Upper lobe of left lung (tissue), 6 donors: ENCODE results near the gene UBASH3B. TPM values are rescaled to one million over a fixed set of nuclear protein-coding genes. Genes with fewer than 3 reads are reported as not detected.

Experiments used
- ATAC-seq, 2 donors: fragments of 200-7000 bp; cut with Tn5 transposase; one replicate each; pipeline ENCODE4 v1.9.1; 2022; ENCODE audit warnings: mild to moderate bottlenecking in 2 of 2, moderate library complexity in 2 of 2; ENCODE audit not compliant: low FRiP score in 2 of 2
- DNase-seq, 2 donors: peaks; one replicate each; pipeline ENCODE4 v3.0.0-alpha.2; 2019 to 2020
- H3K27ac ChIP-seq, 4 donors: fragments of 200-600 bp; sonication (generic); one replicate each; pipeline ENCODE4 v1.5.1; 2016 to 2019
- H3K27me3 ChIP-seq, 4 donors: fragments of 200-600 bp; sonication (generic); one replicate each; pipeline ENCODE4 v1.5.1; 2017 to 2019
- H3K36me3 ChIP-seq, 4 donors: fragments of 200-600 bp; sonication (generic); one replicate each; pipeline ENCODE4 v1.5.1; 2016 to 2019
- H3K4me1 ChIP-seq, 4 donors: fragments of 200-600 bp; sonication (generic); one replicate each; pipeline ENCODE4 v1.5.1; 2018 to 2019
- H3K4me3 ChIP-seq, 4 donors: fragments of 200-600 bp; sonication (generic); one replicate each; pipeline ENCODE4 v1.5.1; 2017 to 2019; ENCODE audit warnings: mild to moderate bottlenecking in 2 of 4, moderate library complexity in 1 of 4
- H3K9me3 ChIP-seq, 4 donors: fragments of 200-600 bp; sonication (generic); one replicate each; pipeline ENCODE4 v1.5.1; 2018 to 2019
- EP300 ChIP-seq, 4 donors: sonication (generic); formaldehyde crosslinking; IDR thresholded peaks; one replicate each; pipeline ENCODE4 v1.5.1; 2017; ENCODE audit warnings: antibody characterized with exemption in 4 of 4, control low read depth in 2 of 4
- POLR2A ChIP-seq, 4 donors: fragments of 450-650 bp; IDR thresholded peaks; one replicate each; pipeline ENCODE4 v1.5.1; 2016 to 2017; ENCODE audit warnings: antibody characterized with exemption in 4 of 4, mild to moderate bottlenecking in 2 of 4
- POLR2AphosphoS5 ChIP-seq, 2 donors: sonication (generic); formaldehyde crosslinking; IDR thresholded peaks; one replicate each; pipeline ENCODE4 v1.5.1; 2017; ENCODE audit warnings: antibody characterized with exemption in 2 of 2
- WGBS, 2 donors: methylation state at CpG; one replicate each; pipeline ENCODE4 v1.1.5; 2017 to 2018; 5-methylcytosine and 5-hydroxymethylcytosine counted together
- total RNA-seq, 6 donors: library from RNA; depleted of rRNA in 4 of 6; stranded (reverse); fragments of >200 nt in 4 of 6; gene quantifications; one replicate each; pipeline versions ENCODE4 v1.1.0 to v1.2.1, GENCODE V29; 2016 to 2021
- TF ChIP-seq, protein P1 (sequence below), 6 experiments: fragments of 450-650 bp in 4 of 6; fragments of 200-600 bp in 2 of 6; sonication (generic) in 2 of 6; IDR thresholded peaks; one replicate each; pipeline ENCODE4 v1.5.1; 2016 to 2019; ENCODE audit warnings: antibody characterized with exemption in 6 of 6
- donor health status: DM: no; HTN: no; CAD: no; lungs with moderate emphysema.
- donor health status: DM: no; HTN: yes; CAD: no; lungs with severe emphysema.

The UBASH3B gene
- total RNA-seq, 6 donors from 2014 or later: 24.0 to 54.2 (median 40.4) TPM

DNA sequence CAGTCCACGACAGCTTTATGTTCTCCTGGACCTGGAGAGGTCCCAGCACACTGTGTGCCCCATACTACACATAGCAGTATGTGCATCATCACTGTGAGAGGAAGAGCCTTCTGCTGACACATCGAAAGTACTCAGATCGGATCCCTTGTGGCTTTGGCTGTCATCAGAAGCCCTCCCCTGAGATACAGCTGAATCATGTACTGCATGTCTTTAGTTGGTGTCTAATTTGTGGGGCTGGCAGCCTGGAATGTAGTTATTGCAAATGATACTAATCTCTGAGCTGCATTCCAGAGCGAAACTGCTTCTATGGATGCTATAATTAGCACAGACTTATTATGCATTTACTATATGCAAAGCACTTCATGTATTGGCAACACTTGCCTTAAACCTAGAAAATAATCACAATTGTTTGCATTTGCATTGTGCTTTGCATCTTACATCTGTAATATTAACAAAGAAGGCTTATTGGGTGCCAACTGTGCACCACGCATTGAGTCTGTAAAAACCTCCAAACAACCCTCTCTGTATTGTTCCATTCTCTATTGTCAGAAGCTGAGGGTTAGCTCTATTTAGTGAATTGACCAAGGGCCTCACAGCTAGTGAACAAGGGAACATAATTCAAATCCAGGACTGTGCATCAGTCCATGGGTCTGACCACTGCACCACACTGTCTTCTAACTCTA is 93.6 kb downstream of the UBASH3B start:
- 49 to 58% methylated on average over 4 to 5 of the region's 5 CpGs for WGBS, 2 donors
- H3K4me1 ChIP-seq: peaks cover 0 to 22% (median 10%) of the 10 kb centered on the region in 4 donors
- peak overlapping the region in 2 of 4 donors; percentile 47 to 66 for H3K27ac ChIP-seq
- DNase-seq (peak in 1 of 2 donors; percentile 70), ATAC-seq (peak; percentile 76 to 88)
- H3K9me3 ChIP-seq: no peaks in the 10 kb centered on the region
- TF ChIP-seq EP300 (IDR thresholded peaks at IDR 0.05): peak in 2 of 4 donors; percentile 72 to 87
- TF ChIP-seq, protein P1, sequence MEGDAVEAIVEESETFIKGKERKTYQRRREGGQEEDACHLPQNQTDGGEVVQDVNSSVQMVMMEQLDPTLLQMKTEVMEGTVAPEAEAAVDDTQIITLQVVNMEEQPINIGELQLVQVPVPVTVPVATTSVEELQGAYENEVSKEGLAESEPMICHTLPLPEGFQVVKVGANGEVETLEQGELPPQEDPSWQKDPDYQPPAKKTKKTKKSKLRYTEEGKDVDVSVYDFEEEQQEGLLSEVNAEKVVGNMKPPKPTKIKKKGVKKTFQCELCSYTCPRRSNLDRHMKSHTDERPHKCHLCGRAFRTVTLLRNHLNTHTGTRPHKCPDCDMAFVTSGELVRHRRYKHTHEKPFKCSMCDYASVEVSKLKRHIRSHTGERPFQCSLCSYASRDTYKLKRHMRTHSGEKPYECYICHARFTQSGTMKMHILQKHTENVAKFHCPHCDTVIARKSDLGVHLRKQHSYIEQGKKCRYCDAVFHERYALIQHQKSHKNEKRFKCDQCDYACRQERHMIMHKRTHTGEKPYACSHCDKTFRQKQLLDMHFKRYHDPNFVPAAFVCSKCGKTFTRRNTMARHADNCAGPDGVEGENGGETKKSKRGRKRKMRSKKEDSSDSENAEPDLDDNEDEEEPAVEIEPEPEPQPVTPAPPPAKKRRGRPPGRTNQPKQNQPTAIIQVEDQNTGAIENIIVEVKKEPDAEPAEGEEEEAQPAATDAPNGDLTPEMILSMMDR (IDR thresholded peaks at IDR 0.05): no peak
- TF ChIP-seq POLR2A (IDR thresholded peaks at IDR 0.05): peak in 1 of 4 donors; percentile 59
- peak; percentile 46 to 69 for TF ChIP-seq POLR2AphosphoS5 (IDR thresholded peaks at IDR 0.05)
- H3K27me3 ChIP-seq: no peaks in the 10 kb centered on the region
- H3K36me3 ChIP-seq: no peaks in the 10 kb centered on the region
- no peak overlapping the region for H3K4me3 ChIP-seq

- ATAC-seq (no peak), DNase-seq (no peak)
- TF ChIP-seq EP300 (IDR thresholded peaks at IDR 0.05): no peak
- TF ChIP-seq POLR2A (IDR thresholded peaks at IDR 0.05): no peak
- TF ChIP-seq POLR2AphosphoS5 (IDR thresholded peaks at IDR 0.05): no peak
- TF ChIP-seq, protein P1 (IDR thresholded peaks at IDR 0.05): no peak
- WGBS, 2 donors: 84 to 89% methylated on average over 5 of the region's 5 CpGs
- no peaks in the 10 kb centered on the region for H3K36me3 ChIP-seq
- peak overlapping the region in 1 of 4 donors; percentile 66 for H3K27ac ChIP-seq
- H3K4me3 ChIP-seq: no peak overlapping the region
- no peaks in the 10 kb centered on the region for H3K27me3 ChIP-seq
- H3K9me3 ChIP-seq: no peaks in the 10 kb centered on the region
- peaks cover 0 to 22% (median 8%) of the 10 kb centered on the region in 4 donors for H3K4me1 ChIP-seq
Observed at GRCh38 chr11:122750049-122750448, 94.5 kb downstream of the UBASH3B start.

DNA sequence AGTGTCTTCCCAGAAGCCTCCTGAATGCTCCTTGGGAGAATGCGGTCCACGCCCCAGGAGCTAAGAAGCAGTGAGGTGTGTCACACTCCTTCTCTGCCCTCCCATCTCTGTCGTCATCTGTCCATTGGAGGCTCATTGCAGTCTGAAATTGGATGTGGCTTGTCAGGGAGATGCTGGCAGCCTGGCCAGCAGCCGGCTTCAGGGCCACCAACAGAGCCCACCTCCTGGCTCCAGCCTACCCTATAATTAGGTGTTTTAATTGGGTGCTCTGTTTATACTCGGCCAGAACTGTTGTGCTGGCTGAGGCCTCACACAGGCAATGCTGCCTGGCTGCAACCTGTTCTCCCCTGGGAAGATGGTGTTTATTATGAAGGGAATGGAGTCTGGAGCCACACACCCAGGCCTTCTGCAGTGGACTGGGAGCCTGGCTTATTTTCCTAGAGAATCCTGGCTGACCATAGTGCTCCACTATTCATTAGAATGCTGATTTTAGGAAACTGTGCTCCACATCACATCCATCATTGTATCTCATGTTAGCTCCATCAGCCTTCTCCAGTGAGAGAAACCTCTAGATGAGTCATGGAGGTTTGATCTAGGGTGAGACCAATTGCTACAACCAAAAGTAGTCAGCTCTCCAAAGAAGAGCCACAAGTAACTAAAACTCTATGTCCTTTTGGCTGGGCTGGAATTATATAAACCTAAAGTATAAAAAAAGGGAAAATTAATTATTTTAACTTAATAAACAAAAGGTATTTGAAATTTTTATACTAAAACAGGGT is 96.0 kb downstream of the UBASH3B start:
- TF ChIP-seq POLR2A (IDR thresholded peaks at IDR 0.05) (no peak), POLR2AphosphoS5 (IDR thresholded peaks at IDR 0.05) (no peak), EP300 (IDR thresholded peaks at IDR 0.05) (no peak)
- TF ChIP-seq, protein P1 (IDR thresholded peaks at IDR 0.05): no peak
- DNase-seq (peak in 1 of 2 donors; percentile 16), ATAC-seq (no peak)
- Histone ChIP-seq H3K9me3 (no peaks in the 10 kb centered on the region), H3K36me3 (no peaks in the 10 kb centered on the region), H3K27me3 (no peaks in the 10 kb centered on the region), H3K4me3 (no peak overlapping the region), H3K4me1 (peaks cover 4 to 32% (median 8%) of the 10 kb centered on the region in 4 donors), H3K27ac (no peak overlapping the region)
- 86 to 90% methylated on average over 4 to 5 of the region's 5 CpGs for WGBS, 2 donors

DNA sequence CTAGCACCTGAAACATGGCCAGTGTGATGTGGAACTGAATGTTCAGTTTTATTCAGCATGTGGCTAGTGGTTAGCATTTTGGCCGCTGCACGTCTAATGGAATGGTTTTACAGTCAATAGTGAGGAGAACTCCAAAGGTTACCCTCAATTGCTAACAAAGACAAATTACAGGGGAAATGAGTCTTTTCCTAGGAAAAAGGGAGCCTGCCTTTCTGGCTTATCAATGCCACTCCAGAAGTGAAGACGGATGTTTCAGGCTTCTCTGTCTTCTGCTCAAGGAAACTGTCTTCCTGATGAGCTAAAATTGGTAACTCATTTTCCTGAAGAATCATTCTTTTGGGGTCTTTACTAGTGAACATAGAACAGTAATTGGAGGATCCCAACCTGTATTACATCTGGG is 98.5 kb downstream of the UBASH3B start:
- H3K27me3 ChIP-seq: no peaks in the 10 kb centered on the region
- DNase-seq (no peak), ATAC-seq (no peak)
- TF ChIP-seq, protein P1 (IDR thresholded peaks at IDR 0.05): no peak
- no peaks in the 10 kb centered on the region for H3K36me3 ChIP-seq
- H3K4me3 ChIP-seq: no peak overlapping the region
- H3K9me3 ChIP-seq: no peaks in the 10 kb centered on the region
- peaks cover 2 to 20% (median 9%) of the 10 kb centered on the region in 4 donors for H3K4me1 ChIP-seq
- no peak overlapping the region for H3K27ac ChIP-seq
- WGBS, 2 donors: 86 to 94% methylated on average over 3 of the region's 3 CpGs
